HG03469 (cell line): Measurements from ENCODE around the gene ATOH1.

Experiments used
- ATAC-seq: cut with Tn5 transposase; IDR thresholded peaks from one replicate; pipeline ENCODE4 v1.9.1; 2021; ENCODE audit warnings: mild to moderate bottlenecking, moderate library complexity, moderate number of reproducible peaks; ENCODE audit not compliant: unreplicated experiment

ATOH1 gene

DNA sequence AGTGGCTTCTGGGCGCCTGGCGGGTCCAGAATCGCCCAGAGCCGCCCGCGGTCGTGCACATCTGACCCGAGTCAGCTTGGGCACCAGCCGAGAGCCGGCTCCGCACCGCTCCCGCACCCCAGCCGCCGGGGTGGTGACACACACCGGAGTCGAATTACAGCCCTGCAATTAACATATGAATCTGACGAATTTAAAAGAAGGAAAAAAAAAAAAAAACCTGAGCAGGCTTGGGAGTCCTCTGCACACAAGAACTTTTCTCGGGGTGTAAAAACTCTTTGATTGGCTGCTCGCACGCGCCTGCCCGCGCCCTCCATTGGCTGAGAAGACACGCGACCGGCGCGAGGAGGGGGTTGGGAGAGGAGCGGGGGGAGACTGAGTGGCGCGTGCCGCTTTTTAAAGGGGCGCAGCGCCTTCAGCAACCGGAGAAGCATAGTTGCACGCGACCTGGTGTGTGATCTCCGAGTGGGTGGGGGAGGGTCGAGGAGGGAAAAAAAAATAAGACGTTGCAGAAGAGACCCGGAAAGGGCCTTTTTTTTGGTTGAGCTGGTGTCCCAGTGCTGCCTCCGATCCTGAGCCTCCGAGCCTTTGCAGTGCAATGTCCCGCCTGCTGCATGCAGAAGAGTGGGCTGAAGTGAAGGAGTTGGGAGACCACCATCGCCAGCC lies at the start of gene ATOH1:
Gene ATOH1, plus strand, starts transcription at position 422 of the 663 bp plus-strand sequence. Its CDS starts 174 bp downstream, at position 596.
- no peak for ATAC-seq

- no peak for ATAC-seq
Observed at GRCh38 chr4:93779228-93779627, 49.3 kb upstream of the ATOH1 start.

- ATAC-seq, result no peak
Observed at GRCh38 chr4:93780080-93780479, 48.5 kb upstream of the ATOH1 start.

GRCh38 chr4:93781198-93781597 lies 47.4 kb upstream of the ATOH1 start:
- no peak for ATAC-seq

GRCh38 chr4:93786149-93786548 lies 42.4 kb upstream of the ATOH1 start:
- no peak for ATAC-seq

DNA sequence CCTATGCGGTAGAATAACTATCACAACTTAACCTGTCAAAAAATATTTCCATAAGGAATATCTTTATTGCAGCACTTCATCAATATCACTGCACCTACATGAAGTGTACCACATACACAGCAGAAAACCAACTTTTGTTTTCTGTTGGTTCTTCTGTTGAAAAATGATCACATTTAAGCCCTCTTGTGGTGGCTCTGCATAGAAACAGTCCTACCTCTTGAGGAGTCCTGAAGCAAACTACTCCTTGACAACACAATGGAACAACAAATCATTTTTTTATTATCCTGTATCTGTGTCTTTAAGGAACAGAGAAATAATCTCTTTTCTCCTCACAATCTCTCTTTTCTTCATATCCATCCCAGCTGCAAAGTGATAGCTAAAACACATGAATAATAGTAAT lies 39.8 kb upstream of the ATOH1 start:
- peak; percentile 57 for ATAC-seq

- peak; percentile 68 for ATAC-seq
Observed at GRCh38 chr4:93791570-93792195, 36.9 kb upstream of the ATOH1 start.

DNA sequence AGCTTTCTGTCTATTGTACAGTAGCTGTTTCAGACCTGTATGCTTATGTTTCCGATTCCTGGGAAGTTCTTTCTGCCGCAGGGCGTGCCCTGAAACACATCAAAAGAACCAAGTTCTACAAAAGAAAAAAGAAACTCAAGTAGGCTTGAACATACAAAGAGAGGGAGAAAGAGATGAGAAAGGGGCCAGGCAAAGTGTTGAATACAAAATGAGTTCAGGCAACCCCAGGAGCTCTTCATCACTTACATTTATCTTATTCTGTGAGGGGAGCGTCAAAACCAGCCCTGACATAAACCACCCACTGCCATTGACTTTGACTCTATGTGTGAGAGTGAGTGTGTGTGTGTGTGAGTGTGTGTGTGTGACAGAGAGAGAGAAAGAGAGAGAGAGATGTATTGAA lies 26.5 kb upstream of the ATOH1 start:
- no peak for ATAC-seq

GRCh38 chr4:93809773-93810172 lies 18.8 kb upstream of the ATOH1 start:
- no peak for ATAC-seq

DNA sequence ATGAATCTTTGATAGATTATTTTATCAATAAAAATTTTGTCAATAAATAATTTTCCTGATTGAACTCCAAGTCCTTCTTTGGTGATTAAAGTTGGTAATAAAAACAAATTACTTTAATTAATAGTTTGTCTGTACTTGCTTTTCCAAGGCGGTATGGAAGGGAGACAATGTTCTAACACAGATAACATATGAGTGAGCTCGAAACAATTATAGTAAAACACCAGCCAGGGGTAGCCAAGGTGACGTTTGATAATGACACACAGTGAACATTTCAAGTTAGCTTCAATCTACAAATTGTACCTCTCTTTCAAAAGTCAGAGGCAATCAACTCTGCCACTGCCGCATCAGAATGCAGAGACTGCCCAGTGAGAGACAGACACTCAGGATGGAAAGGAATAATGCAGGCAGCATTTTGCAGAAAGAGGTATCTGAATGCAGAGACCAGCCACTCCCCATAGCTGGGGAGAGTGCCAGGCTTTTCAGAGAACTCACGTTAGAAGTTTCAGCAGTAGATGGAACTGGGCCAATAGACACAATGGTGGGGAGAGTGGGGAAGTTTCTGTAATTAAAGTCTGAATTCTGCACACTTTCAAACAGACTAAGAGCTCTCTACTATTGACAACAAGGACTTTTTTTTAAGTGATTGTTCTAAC lies 18.1 kb upstream of the ATOH1 start:
- no peak for ATAC-seq

GRCh38 chr4:93813092-93813491 lies 15.5 kb upstream of the ATOH1 start:
- ATAC-seq, result no peak

- no peak for ATAC-seq
Observed at GRCh38 chr4:93814141-93814540, 14.4 kb upstream of the ATOH1 start.

GRCh38 chr4:93814722-93815121 lies 13.8 kb upstream of the ATOH1 start:
- no peak for ATAC-seq

DNA sequence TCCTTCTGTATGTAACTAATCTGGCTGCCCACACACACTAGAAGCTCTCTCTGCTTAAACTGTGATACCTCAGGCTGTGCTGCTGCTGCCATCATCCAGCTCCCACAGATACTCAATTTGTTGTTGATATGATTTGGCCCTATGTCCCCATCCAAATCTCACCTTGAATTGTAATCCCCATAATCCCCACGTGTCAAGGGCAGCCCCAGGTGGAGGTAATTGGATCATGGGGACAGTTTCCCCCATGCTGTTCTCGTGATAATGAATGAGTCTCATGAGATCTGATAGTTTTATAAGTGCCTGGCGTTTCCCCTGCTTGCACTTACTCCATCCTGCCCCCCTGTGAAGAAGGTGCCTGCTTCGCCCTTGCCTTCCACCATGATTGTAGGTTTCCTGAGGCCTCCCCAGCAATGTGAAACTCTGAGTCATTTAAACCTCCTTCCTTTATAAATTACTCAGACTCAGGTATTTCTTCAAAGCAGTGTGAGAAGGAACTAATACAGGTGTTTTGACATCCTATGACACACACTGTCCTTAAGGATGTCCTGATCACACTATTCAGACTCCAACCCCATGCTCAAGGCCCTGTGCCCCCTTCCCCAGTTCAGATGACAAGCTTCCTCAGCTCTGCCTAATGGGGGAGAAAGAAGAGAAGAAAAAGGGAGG lies 2.9 kb upstream of the ATOH1 start:
- ATAC-seq, result no peak

- ATAC-seq, result no peak
Observed at GRCh38 chr4:93827272-93827947, 1.1 kb upstream of the ATOH1 start.

- no peak for ATAC-seq
Observed at GRCh38 chr4:93828995-93829819, 654 bp downstream of the ATOH1 start.

DNA sequence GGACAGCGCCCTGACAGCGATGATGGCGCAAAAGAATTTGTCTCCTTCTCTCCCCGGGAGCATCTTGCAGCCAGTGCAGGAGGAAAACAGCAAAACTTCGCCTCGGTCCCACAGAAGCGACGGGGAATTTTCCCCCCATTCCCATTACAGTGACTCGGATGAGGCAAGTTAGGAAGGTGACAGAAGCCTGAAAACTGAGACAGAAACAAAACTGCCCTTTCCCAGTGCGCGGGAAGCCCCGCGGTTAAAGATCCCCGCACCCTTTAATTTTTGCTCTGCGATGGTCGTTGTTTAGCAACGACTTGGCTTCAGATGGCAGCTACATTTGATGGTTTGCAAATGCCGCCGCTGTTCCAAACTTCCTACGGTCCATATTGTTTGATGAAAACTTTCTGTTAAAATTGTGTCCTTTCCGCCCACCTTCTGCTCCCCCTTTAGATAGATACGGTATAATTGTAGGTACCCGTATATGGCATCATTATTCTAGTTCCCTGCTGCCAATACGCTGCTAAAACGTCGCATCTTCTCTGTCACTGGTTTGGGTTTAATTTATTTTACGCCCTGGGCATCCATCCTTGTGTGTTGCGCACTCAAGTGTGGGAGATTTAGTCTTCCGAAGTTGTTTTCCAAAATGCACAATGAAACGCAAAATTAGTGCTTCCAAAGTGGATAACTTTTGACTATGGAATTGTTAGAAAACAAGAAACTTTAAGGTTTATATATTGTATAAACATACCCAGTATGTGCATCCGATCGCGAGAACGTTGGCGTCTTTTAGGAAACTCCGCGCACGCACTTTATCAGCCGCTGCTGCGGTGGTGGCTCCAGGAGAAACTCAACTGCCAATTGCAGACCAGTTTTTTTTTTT lies 1.5 kb downstream of the ATOH1 start:
- ATAC-seq, result no peak

DNA sequence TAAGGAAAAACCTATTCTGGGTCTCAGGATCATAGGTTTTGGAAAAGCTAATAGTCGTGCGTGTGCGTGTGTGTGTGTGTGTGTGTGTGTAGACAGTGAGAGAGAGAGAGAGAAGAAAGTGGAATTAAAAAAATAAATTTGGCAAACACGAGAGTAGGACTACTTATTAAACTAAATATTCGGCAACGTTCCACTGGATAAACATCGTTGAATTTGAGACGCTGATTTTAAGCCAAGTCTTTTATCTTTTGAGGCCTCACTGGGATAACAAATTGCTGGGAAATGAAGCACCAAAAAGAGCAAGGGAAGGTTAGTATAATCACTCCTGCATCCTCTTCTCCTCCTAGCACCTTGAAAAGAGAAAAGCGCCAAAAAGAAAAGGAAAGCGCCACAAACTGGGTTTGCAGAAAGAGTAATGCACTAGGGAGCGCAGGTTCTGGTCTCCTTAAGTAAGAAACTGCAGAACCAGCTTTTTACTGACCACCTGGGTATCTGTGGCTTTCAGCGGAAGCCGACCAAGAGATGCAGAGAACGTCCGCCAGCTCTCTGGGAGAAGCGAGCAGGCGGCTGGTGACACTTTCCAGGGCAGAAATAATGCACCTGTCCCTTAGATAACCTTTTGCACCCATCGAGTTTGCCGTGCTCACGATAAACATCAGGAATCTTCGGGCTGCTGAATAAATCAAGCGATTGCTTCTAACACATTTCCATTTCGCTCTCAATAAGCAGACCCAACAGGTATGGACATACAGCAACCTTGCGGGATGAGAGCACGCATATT lies 3.4 kb downstream of the ATOH1 start:
- no peak for ATAC-seq
